H1 (cell line): ENCODE data around the gene CST6. TPM values are rescaled to one million over a fixed set of nuclear protein-coding genes. Genes with fewer than 3 reads are reported as not detected.

Source experiments
- CTCF ChIA-PET: fragments of 300-600 bp; sonication (Branson Sonifier 250); formaldehyde crosslinking; loops from one replicate; lab custom pipeline; 2021; ENCODE audit not compliant: partially characterized antibody; lab: Charles Lee
- POLR2A ChIA-PET: fragments of 300-600 bp; sonication (Branson Sonifier 250); formaldehyde crosslinking; loops from one replicate; lab custom pipeline; 2021; ENCODE audit warnings: inconsistent platforms; ENCODE audit not compliant: partially characterized antibody; lab: Charles Lee
- DNase-seq, 2 experiments: peaks; one replicate each; pipeline versions ENCODE4 v3.0.0 to v3.0.0-alpha.2; 2010 to 2022; ENCODE audit warnings: low spot score in 2 of 2, low read depth in 1 of 2, mixed read lengths in 1 of 2
- FAIRE-seq: peaks from 2 replicates; lab custom pipeline; 2011; peaks lifted over from hg19 to GRCh38; lab: Jason Lieb, UNC
- H2AFZ ChIP-seq: 2 replicates; pipeline ENCODE4 v1.8.1; 2012; ENCODE audit warnings: low read length, inconsistent platforms
- H2AK5ac ChIP-seq: 2 replicates; pipeline ENCODE4 v1.6.1; 2013; ENCODE audit warnings: low read depth, low read length
- H2BK120ac ChIP-seq: replicated peaks from 2 replicates; pipeline ENCODE3; 2013; ENCODE audit warnings: low read depth, low read length, inconsistent platforms
- H2BK12ac ChIP-seq: 2 replicates; pipeline ENCODE4 v1.6.1; 2013; ENCODE audit warnings: low read depth, low read length
- H2BK15ac ChIP-seq: 2 replicates; pipeline ENCODE4 v1.6.1; 2013; ENCODE audit warnings: low read length
- H2BK20ac ChIP-seq: 2 replicates; pipeline ENCODE4 v1.6.1; 2013; ENCODE audit warnings: low read length
- H2BK5ac ChIP-seq: 2 replicates; pipeline ENCODE4 v1.6.1; 2013; ENCODE audit warnings: low read depth, low read length
- H3K14ac ChIP-seq: 2 replicates; pipeline ENCODE4 v1.6.1; 2013; ENCODE audit warnings: inconsistent platforms; ENCODE audit not compliant: insufficient read length
- H3K18ac ChIP-seq: 2 replicates; pipeline ENCODE4 v1.6.1; 2013; ENCODE audit warnings: low read length; ENCODE audit errors: extremely low read depth
- H3K23ac ChIP-seq: 2 replicates; pipeline ENCODE4 v1.6.1; 2013; ENCODE audit warnings: inconsistent platforms; ENCODE audit not compliant: insufficient read length
- H3K23me2 ChIP-seq: 2 replicates; pipeline ENCODE4 v1.6.1; 2013; ENCODE audit warnings: low read depth, low read length
- H3K27ac ChIP-seq: 2 replicates; pipeline ENCODE4 v1.6.1; 2011; ENCODE audit warnings: low read depth, low read length, inconsistent platforms
- H3K27me3 ChIP-seq, 4 experiments: replicated peaks in 1 of 4; 1 replicate in 1 of 4; 2 replicates in 3 of 4; pipeline versions ENCODE4 v1.6.1 to v1.8.1; 2011 to 2013; ENCODE audit warnings: low read length in 3 of 4, mild to moderate bottlenecking in 3 of 4, inconsistent platforms in 2 of 4, mixed read lengths in 2 of 4, moderate library complexity in 1 of 4; ENCODE audit not compliant: control insufficient read depth in 3 of 4, insufficient read depth in 3 of 4; ENCODE audit errors: extremely low read depth in 1 of 4
- H3K36me3 ChIP-seq, 4 experiments: 2 replicates each; pipeline versions ENCODE4 v1.6.1 to v1.8.1; 2011 to 2013; ENCODE audit warnings: mild to moderate bottlenecking in 4 of 4, low read length in 3 of 4, moderate library complexity in 2 of 4, control low read depth in 1 of 4, inconsistent platforms in 1 of 4; ENCODE audit not compliant: insufficient read depth in 4 of 4, control insufficient read depth in 2 of 4
- H3K4ac ChIP-seq: replicated peaks from 2 replicates; pipeline ENCODE3; 2013; ENCODE audit warnings: low read length, low read depth, mixed read lengths, inconsistent platforms; ENCODE audit not compliant: insufficient read length
- H3K4me1 ChIP-seq, 4 experiments: replicated peaks in 1 of 4; 1 replicate in 1 of 4; 2 replicates in 3 of 4; pipeline versions ENCODE4 v1.6.1 to v1.8.1; 2011 to 2013; ENCODE audit warnings: low read length in 3 of 4, inconsistent platforms in 2 of 4, mixed read lengths in 1 of 4; ENCODE audit not compliant: insufficient read depth in 4 of 4, control insufficient read depth in 3 of 4
- H3K4me2 ChIP-seq, 2 experiments: 2 replicates each; pipeline versions ENCODE4 v1.6.1 to v1.8.1; 2011 to 2013; ENCODE audit warnings: low read depth in 2 of 2, low read length in 2 of 2, control low read depth in 1 of 2, inconsistent platforms in 1 of 2, mild to moderate bottlenecking in 1 of 2; ENCODE audit not compliant: insufficient read depth in 1 of 2
- H3K4me3 ChIP-seq, 4 experiments: fragments of 200-600, 300-600 bp in 1 of 4; sonication (generic), shearing (Covaris generic), sonication (Bioruptor Twin) in 1 of 4; 2 replicates each; pipeline versions ENCODE4 v1.5.1 to v1.8.1; 2011 to 2016; ENCODE audit warnings: low read length in 4 of 4, low read depth in 3 of 4, control low read depth in 2 of 4, inconsistent platforms in 2 of 4, mild to moderate bottlenecking in 2 of 4, mixed read lengths in 1 of 4, moderate library complexity in 1 of 4; ENCODE audit not compliant: insufficient read depth in 2 of 4; ENCODE audit errors: extremely low read depth in 1 of 4
- H3K56ac ChIP-seq: replicated peaks from 2 replicates; pipeline ENCODE3; 2013; ENCODE audit warnings: low read depth, mild to moderate bottlenecking, mixed read lengths, low read length, inconsistent platforms; ENCODE audit not compliant: insufficient read length
- H3K79me1 ChIP-seq: 2 replicates; pipeline ENCODE4 v1.6.1; 2013; ENCODE audit warnings: low read depth, low read length, control low read depth
- H3K79me2 ChIP-seq, 2 experiments: 2 replicates each; pipeline versions ENCODE4 v1.6.1 to v1.8.1; 2012 to 2013; ENCODE audit warnings: low read length in 2 of 2, mild to moderate bottlenecking in 2 of 2, inconsistent platforms in 1 of 2; ENCODE audit not compliant: insufficient read depth in 2 of 2, control insufficient read depth in 1 of 2
- H3K9ac ChIP-seq, 4 experiments: replicated peaks in 1 of 4; 1 replicate in 1 of 4; 2 replicates in 3 of 4; pipeline versions ENCODE4 v1.6.1 to v1.8.1; 2011 to 2013; ENCODE audit warnings: low read depth in 3 of 4, low read length in 3 of 4, control low read depth in 2 of 4, mild to moderate bottlenecking in 2 of 4, moderate library complexity in 2 of 4, inconsistent platforms in 1 of 4; ENCODE audit errors: extremely low read depth in 1 of 4
- H3K9me3 ChIP-seq, 2 experiments: 2 replicates each; pipeline versions ENCODE4 v1.6.1 to v1.8.1; 2012 to 2013; ENCODE audit warnings: mild to moderate bottlenecking in 2 of 2, moderate library complexity in 2 of 2, control low read depth in 1 of 2, inconsistent platforms in 1 of 2, low read depth in 1 of 2, low read length in 1 of 2, mixed read lengths in 1 of 2; ENCODE audit not compliant: insufficient read depth in 2 of 2
- H4K20me1 ChIP-seq, 2 experiments: replicated peaks in 1 of 2; 2 replicates each; pipeline versions ENCODE3 to v1.8.1; 2011 to 2013; ENCODE audit warnings: inconsistent platforms in 2 of 2, low read length in 2 of 2, mild to moderate bottlenecking in 1 of 2; ENCODE audit not compliant: insufficient read depth in 2 of 2, control insufficient read depth in 1 of 2
- H4K5ac ChIP-seq: 2 replicates; pipeline ENCODE4 v1.6.1; 2013; ENCODE audit warnings: low read length, low read depth, mixed read lengths, inconsistent platforms; ENCODE audit not compliant: insufficient read length
- H4K8ac ChIP-seq: 2 replicates; pipeline ENCODE4 v1.8.0; 2013; ENCODE audit warnings: mild to moderate bottlenecking, moderate library complexity, low read length, inconsistent platforms; ENCODE audit not compliant: insufficient read depth; ENCODE audit errors: extremely low read depth
- H4K91ac ChIP-seq: replicated peaks from 2 replicates; pipeline ENCODE3; 2013; ENCODE audit warnings: low read length, mixed read lengths, inconsistent platforms; ENCODE audit not compliant: insufficient read length
- BRCA1 ChIP-seq: IDR thresholded peaks from 2 replicates; pipeline ENCODE4 v1.6.1; 2012; ENCODE audit warnings: low read depth, low read length, improper control_type of control experiment
- EP300 ChIP-seq, 2 experiments: IDR thresholded peaks; 1 replicate in 1 of 2; 2 replicates in 1 of 2; pipeline ENCODE4 v1.6.1; 2011 to 2012; ENCODE audit warnings: low read depth in 2 of 2, low read length in 2 of 2, mild to moderate bottlenecking in 2 of 2, borderline replicate concordance in 1 of 2, inconsistent platforms in 1 of 2, moderate library complexity in 1 of 2
- FOSL1 ChIP-seq: IDR thresholded peaks from 2 replicates; pipeline ENCODE4 v1.6.1; 2011; ENCODE audit warnings: mild to moderate bottlenecking, low read depth, low read length, moderate library complexity; ENCODE audit not compliant: insufficient read depth
- KDM1A ChIP-seq: fragments of 200-600, 300-600 bp; sonication (generic); IDR thresholded peaks from 2 replicates; pipeline ENCODE4 v1.7.1; 2016; ENCODE audit warnings: mild to moderate bottlenecking, low read length, borderline replicate concordance
- KDM4A ChIP-seq: IDR thresholded peaks from one replicate; pipeline ENCODE4 v1.7.1; 2012; ENCODE audit warnings: low read depth, mild to moderate bottlenecking, moderate library complexity, low read length, inconsistent platforms; ENCODE audit not compliant: severe bottlenecking
- NRF1 ChIP-seq: IDR thresholded peaks from 2 replicates; pipeline ENCODE4 v1.6.1; 2011; ENCODE audit warnings: mild to moderate bottlenecking, low read depth, low read length, improper control_type of control experiment
- POLR2AphosphoS5 ChIP-seq: IDR thresholded peaks from 2 replicates; pipeline ENCODE4 v1.6.1; 2011; ENCODE audit warnings: low read depth, low read length
- SIN3A ChIP-seq, 2 experiments: IDR thresholded peaks in 1 of 2; conservative IDR thresholded peaks in 1 of 2; 2 replicates each; pipeline ENCODE4 v1.6.1; 2011 to 2012; ENCODE audit warnings: low read length in 2 of 2, improper control_type of control experiment in 1 of 2, low read depth in 1 of 2, mild to moderate bottlenecking in 1 of 2
- SP4 ChIP-seq: IDR thresholded peaks from 2 replicates; pipeline ENCODE4 v1.6.1; 2012; ENCODE audit warnings: low read length, inconsistent platforms
- TAF7 ChIP-seq: optimal IDR thresholded peaks from 2 replicates; pipeline ENCODE3; 2011; ENCODE audit warnings: low read depth, mild to moderate bottlenecking, inconsistent platforms, low read length, moderate library complexity, borderline replicate concordance
- TCF12 ChIP-seq: IDR thresholded peaks from 2 replicates; pipeline ENCODE4 v1.6.1; 2011; ENCODE audit warnings: low read depth, mild to moderate bottlenecking, low read length
- WGBS, 2 experiments: shearing (Covaris generic) in 1 of 2; methylation state at CpG; one replicate each; pipeline versions ENCODE4 v1.1.6 to v1.1.7; 2013 to 2015; ENCODE audit warnings: low lambda C conversion rate in 2 of 2, mixed read lengths in 2 of 2, inconsistent platforms in 1 of 2, low coverage in 1 of 2, missing lambda C conversion rate in 1 of 2; ENCODE audit not compliant: insufficient replicate concordance in 2 of 2, insufficient coverage in 1 of 2, insufficient read length in 1 of 2; ENCODE audit errors: extremely low coverage in 1 of 2, missing lambda C conversion rate in 1 of 2; 5-methylcytosine and 5-hydroxymethylcytosine counted together
- polyA plus RNA-seq, 7 experiments: library from polyadenylated mRNA; depleted of rRNA in 3 of 7; stranded (reverse) in 5 of 7; unstranded in 2 of 7; fragments of >200 nt in 5 of 7; fragments of 200-250 nt in 2 of 7; gene quantifications; 1 replicate in 5 of 7; 2 replicates in 1 of 7; 4 replicates in 1 of 7; pipeline versions ENCODE4 v1.2.1 to v1.2.3, GENCODE V29; 2011 to 2013; ENCODE audit warnings: missing spikeins in 2 of 7, mixed read lengths in 2 of 7
- total RNA-seq: library from RNA; stranded (reverse); fragmentation: NEBNext Ultra II Directional; extraction: Animal tissue kit (Norgen Biotek cat#: 25700); gene quantifications from 2 replicates; pipeline ENCODE4 v1.2.1, GENCODE V29; 2021

CST6 gene
- total and polyA plus RNA-seq, 2 of the 8 experiments (the other 6 are each of a cell fraction or from before 2014, with no cell fraction given) = 1.6 to 7.6 TPM

GRCh38 chr11:66055021-66055420, 43.2 kb downstream of the CST6 start:
- H2AK5ac ChIP-seq = no peak overlapping the region
- H4K20me1 ChIP-seq = peaks cover 0 to 7% of the 10 kb centered on the region in 2 experiments
- peaks cover 9% of the 10 kb centered on the region; the same call in 1 of the 2 replicates for H3K23me2 ChIP-seq
- H2BK15ac ChIP-seq = no peak overlapping the region
- no peak overlapping the region for H4K5ac ChIP-seq
- H3K27me3 ChIP-seq = no peaks in the 10 kb centered on the region
- no peak overlapping the region for H2BK12ac ChIP-seq
- FAIRE-seq (no peak), DNase-seq (no peak)
- no peak overlapping the region for H3K18ac ChIP-seq
- 95% methylated on average over 6 of the region's 7 CpGs; no CpG with 5 or more reads in 1 of the 2 experiments for WGBS, 2 experiments
- no peak overlapping the region for H4K8ac ChIP-seq
- H3K36me3 ChIP-seq = peaks cover 32 to 56% (median 46%) of the 10 kb centered on the region in 4 experiments
- H3K14ac ChIP-seq = no peak overlapping the region
- no peaks in the 10 kb centered on the region for H3K9me3 ChIP-seq
- no peak overlapping the region for H2BK20ac ChIP-seq
- ChIA-PET CTCF (interaction anchor here (0.6 to 12.0 kb wide), 4 partner anchors 11 to 170 kb away, joined by 3 to 144 read pairs (median 4); no protein-coding TSS in a partner anchor), POLR2A (interaction anchor here (1.3 to 13.4 kb wide), 4 partner anchors 9 to 56 kb away, joined by 3 to 150 read pairs (median 4); partner anchors contain the start of genes CST6 and PACS1)
- no peak overlapping the region for H3K27ac ChIP-seq
- no peak overlapping the region for H2AFZ ChIP-seq
- H3K9ac ChIP-seq = no peak overlapping the region
- no peak overlapping the region for H2BK120ac ChIP-seq
- no peak overlapping the region for H3K4me2 ChIP-seq
- H3K4me3 ChIP-seq = no peak overlapping the region
- no peak overlapping the region for H3K23ac ChIP-seq
- H3K79me2 ChIP-seq = peaks cover 10 to 23% of the 10 kb centered on the region in 2 experiments
- H3K4me1 ChIP-seq = peaks cover 0 to 14% (median 10%) of the 10 kb centered on the region in 4 experiments; a peak in 6 of 7 replicates
- H2BK5ac ChIP-seq = no peak overlapping the region
- H3K79me1 ChIP-seq = peaks cover 10% of the 10 kb centered on the region
- no peak overlapping the region for H4K91ac ChIP-seq
- H3K4ac ChIP-seq = no peak overlapping the region
- no peak overlapping the region for H3K56ac ChIP-seq
- TF ChIP-seq FOSL1 (no peak), KDM1A (no peak), NRF1 (no peak), BRCA1 (no peak), KDM4A (no peak), TCF12 (no peak), SIN3A (conservative IDR thresholded peaks at IDR 0.05 in 1 of 2, IDR thresholded peaks at IDR 0.05 in 1 of 2; ENCODE audit: low read depth in 1 of 2, low read length in 2 of 2) (no peak), POLR2AphosphoS5 (no peak), SP4 (no peak), EP300 (IDR thresholded peaks at IDR 0.05; ENCODE audit: borderline replicate concordance in 1 of 2, low read depth in 2 of 2, low read length in 2 of 2) (no peak), TAF7 (no peak)
